DMS53 treated with DMSO at 0.1 percent for 48 hours (cell line): Measurements from ENCODE around the gene HLA-A.
A peak's percentile ranks its signal among the peaks of the same experiment; 100 is the strongest.
"Not testable (repeated sequence)": the region's sequence is repeated elsewhere in the genome, so short reads cannot be mapped to it uniquely, and the experiment has no call there.

Experiments used
- DNase-seq: peaks from one replicate; lab custom pipeline; 2025; ENCODE audit not compliant: unreplicated experiment; lab: John Stamatoyannopoulos, UW

HLA-A gene

DNA sequence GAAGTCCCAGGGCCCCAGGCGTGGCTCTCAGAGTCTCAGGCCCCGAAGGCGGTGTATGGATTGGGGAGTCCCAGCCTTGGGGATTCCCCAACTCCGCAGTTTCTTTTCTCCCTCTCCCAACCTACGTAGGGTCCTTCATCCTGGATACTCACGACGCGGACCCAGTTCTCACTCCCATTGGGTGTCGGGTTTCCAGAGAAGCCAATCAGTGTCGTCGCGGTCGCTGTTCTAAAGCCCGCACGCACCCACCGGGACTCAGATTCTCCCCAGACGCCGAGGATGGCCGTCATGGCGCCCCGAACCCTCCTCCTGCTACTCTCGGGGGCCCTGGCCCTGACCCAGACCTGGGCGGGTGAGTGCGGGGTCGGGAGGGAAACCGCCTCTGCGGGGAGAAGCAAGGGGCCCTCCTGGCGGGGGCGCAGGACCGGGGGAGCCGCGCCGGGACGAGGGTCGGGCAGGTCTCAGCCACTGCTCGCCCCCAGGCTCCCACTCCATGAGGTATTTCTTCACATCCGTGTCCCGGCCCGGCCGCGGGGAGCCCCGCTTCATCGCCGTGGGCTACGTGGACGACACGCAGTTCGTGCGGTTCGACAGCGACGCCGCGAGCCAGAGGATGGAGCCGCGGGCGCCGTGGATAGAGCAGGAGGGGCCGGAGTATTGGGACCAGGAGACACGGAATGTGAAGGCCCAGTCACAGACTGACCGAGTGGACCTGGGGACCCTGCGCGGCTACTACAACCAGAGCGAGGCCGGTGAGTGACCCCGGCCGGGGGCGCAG, at the start of gene HLA-A:
Gene HLA-A, plus strand, starts transcription at position 258 of the 778 bp plus-strand sequence. Its CDS starts 22 bp downstream, at position 280.
- peak; percentile 89 for DNase-seq

DNA sequence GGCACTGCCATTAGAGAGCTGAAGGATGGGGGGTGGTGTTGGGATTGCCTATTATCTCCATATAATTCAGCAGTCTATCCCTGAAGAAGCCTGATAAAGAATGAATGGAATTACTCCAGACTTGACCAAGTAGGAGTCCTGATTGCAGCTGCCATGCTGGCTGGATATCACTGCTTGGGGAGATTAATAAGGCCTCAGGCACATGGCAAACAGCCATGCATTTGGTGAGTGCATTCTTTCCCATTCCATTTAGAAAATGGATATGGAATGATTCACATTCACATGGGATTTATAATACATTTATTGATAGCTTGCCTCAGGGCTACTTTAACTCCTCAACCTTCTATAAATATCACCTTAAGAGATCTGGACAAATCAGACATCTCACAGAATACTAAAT, 49.6 kb upstream of the HLA-A start:
- DNase-seq: no peak

DNA sequence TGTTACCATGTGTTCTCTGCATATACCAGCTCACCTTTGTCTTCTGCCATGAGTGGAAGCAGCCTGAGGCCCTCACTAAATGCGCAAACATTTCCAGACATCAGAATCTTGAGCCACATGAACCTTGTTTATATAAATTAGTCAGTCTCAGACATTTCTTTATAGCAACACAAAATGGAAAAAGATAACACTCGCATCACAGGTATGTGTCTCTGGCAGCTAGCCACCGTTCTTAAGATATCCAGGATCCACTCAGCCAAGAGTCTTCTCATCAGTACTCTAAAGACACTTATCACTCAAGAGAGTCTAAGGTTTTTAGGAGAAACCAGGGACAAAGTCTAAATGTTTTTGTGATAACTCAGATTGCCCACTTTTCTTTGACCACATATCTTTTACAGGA, 43.1 kb upstream of the HLA-A start:
- no peak for DNase-seq

DNA sequence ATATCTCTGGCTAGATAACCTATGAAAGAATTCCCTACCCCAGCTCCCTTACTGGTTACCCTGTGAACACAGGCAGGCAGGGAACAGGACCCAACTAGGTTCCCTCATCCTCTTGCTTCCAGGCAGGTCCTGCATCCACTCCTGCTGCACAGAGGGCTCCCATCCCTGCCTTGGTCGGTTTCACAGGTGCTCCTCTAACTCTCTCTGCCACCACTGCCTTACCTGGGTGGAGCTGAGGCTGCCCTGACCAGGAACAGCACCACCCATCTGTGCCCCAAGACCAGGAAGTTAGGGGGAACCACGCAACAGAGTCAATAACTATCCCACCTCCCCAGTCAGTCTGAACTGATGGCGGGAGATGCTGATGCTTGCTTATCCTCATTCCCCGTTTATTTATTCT, 37.0 kb upstream of the HLA-A start:
- DNase-seq: no peak

DNA sequence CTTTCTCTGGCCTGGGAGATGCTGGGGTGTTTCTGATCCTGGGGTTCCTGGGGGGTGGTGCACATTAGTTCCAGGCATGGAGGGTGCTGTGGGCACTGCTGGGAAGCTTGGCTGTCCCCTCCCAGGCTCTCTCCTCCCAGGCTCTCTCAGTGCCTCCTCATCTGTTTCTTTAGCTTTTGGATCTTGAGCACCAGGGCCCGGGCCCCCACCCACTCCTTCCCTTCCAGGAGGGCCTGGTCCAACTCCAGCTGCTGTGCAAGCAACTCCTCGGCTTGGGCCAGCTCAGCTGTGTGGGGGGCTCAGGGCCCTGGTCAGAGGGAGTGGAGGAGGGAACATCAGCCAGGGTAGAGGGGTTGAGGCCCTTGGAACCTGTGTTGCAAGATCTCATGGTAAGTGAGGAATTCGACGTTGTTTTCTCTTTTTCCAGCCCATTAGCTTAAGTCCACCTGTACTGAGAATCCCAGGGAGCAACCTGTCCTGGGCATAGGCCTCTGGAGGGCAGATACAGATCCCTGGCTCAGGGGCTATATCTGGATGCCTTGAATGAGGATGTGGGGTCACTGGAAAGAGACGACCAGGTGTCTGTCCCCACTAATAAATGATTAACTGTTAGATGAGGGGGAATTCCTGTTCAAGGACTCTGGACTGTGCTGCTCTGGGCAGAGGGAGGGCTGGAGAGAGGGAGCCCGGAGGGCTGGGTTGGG, 34.5 kb upstream of the HLA-A start:
- DNase-seq: no peak

DNA sequence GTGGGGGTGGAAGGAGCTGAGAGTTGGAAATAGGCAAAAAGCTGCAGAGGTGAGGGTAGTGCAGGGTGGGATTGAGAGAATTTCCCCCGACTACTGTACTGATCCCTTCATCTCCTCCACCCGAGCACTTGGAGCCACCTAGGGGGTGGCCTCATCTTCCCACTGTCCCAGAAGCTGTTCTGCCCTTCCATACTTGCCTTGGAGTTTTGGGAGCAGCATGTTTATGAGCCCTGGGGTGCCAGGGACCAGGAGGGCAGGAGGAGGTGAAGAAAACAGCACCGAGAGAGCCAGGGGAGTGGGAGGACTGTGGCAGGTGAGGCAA, 34.0 kb upstream of the HLA-A start:
- DNase-seq: no peak

DNA sequence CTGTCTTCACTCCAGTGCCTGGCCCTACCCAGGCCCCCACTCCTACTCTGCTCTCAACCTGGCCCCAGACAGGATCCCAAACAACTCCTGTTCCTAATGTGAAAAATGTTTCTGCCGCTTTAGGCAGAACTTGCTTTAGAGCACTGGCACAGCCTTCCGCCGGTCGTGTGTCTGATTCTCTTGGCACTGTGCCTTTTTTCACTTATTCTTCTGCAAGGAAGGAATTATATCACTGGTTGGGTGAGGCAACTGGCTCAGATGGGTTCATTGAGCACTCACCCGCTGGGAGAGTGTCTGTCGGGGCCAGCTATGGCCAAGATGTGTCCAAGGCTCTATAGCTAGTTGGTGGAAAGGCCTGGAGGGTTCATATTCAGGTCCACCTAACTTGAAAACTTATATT, 33.6 kb upstream of the HLA-A start:
- DNase-seq: no peak

DNA sequence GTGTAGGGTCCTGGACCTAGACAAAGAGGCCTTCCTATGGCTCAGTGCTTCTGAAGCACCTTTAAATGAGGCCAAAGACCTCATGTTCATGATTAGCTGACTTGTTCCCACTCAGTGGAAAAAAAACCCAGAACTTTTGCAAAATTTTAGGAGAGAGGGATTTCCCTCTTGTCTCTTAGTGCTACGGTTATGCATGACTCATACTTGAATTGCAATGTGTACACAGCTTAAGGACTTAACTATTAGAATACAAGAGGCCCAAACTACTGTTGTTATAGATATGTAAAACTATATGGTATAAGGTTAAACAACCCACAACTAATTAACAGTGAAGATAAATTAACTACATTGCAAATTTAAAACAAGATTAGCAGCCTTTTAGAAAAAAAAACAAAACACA, 32.3 kb upstream of the HLA-A start:
- DNase-seq: peak; percentile 3

DNA sequence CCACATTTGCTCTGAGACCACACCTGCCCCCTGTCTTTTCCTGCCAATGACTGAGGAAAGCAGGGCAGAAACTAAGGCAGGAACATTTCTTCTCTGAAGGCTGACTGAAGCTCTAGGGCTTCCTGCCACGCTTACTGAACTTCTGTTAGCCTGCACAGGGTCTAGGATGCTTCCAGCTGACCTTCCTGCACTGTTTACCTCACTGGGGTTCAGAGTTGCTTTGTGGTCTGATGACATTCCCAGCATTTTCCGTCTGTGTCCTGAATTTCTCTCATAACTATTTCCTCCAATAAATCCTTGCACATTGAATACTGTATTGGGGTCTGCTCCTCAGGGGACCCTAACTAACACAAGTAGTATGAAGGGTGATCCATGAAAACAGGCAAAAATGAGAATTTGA, 29.5 kb upstream of the HLA-A start:
- no peak for DNase-seq

DNA sequence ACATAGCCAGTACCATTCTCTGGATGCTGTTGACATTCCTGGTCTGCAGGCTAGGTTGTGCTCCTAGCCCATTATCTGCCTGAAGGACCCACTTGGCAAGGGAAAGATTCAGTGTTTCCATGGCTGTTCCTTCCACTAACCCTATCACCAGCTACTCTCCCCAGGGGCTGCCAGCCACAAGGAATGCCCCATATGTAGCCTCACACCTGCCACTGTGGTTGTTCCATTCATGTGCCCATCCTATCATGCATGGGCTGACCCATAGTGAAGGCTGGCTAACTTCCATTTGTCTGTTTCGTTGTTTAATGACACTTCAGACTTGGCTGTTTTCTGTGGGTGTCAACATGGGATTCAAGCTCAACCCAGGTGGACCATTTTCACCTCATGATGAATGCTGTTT, 25.6 kb upstream of the HLA-A start:
- DNase-seq: no peak

DNA sequence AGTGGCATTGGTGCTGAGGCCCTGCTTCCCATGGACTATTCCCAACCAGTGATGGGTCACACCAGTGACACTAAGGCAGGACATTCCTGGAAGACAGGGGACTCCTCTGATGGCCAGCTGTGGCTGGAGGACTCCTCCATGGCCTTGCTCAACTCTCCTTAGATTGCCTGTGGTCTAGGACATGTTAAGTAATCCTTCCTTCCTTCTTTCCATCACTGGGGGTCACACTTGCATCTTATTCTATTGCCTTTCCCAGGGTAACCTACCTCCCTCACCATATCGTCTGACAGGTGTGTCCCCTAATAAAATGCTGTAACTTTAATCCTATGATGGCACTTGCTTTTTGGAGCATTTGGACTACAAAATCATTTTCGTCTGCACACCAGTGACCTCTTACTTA, 24.5 kb upstream of the HLA-A start:
- no peak for DNase-seq

DNA sequence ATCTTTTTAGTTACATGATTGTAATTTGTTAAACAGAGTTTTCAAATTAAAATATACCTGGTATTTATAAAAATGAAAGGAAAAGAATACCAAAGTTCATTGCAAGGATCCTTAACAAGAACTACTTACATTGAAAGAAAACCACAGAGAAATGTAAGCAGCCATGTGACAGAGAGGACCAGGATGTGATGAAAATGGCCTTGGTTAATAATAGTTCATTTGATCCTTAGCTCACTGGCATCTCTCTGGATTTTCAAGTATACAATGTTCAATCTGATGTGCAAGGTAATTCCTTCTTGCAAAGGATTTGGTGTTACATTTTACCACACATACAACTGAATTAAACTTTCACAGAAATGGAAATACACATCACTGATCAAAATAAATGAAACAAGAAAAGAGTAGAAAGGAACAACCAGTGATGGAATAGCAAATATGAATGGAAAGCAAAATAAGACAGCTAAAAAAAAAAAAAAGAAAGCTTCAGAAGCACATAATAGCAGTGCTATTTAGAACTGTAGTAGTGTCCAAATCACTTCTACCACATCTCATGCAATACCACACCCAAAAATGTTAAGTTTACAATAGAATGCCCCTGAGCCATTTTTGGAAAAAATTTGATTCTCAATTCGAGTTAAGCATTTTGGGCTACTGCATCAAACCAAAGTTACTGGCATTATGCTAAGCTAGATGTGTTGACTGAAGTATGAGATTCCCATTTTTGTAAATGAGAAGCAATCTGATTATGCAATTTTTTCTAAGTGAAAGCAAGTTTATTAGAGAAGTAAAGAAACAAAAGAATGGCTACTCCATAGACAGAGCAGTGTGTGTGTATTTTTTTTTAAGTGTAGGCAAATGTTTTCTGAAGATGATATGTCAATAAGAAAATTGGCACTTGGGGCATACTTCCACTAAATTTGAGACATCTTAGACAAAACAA, 22.6 kb upstream of the HLA-A start:
- no peak for DNase-seq

DNA sequence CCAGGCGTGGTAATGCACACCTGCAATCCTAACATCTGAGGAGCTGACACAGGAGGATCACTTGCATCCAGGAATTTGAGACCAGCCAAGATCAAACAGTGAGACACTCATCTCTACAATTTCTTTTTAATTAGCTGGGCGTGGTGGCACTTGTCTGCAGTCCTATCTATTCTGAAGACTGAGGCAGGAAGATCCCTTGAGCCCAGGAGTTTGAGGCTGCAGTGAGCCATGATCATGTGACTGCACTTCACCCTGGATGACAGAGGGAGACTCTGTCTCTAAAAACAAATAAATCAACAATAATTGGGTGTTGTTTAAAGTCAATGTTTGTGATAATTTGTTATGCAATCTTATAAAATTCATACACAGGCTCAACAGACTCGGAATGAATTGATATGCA, 18.0 kb upstream of the HLA-A start:
- no peak for DNase-seq

DNA sequence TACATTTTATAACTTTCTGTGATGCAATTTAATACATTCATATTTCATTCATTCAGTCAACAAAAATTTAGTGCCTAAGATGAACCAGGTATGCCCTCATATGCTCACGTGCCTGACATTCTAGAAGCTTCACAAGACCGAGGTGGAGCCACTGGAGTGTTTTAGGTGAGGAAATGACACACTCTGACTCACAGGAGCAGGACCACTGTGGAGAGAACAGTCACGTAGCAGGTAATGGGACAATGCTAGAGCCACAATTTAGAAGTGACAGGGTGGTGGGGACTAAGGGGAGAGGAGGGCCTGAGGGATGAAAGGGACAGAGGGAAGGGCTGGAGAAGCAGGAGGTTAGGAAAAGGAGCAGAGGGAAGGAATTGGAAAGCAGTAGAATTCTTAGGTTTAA, 17.6 kb upstream of the HLA-A start:
- no peak for DNase-seq

DNA sequence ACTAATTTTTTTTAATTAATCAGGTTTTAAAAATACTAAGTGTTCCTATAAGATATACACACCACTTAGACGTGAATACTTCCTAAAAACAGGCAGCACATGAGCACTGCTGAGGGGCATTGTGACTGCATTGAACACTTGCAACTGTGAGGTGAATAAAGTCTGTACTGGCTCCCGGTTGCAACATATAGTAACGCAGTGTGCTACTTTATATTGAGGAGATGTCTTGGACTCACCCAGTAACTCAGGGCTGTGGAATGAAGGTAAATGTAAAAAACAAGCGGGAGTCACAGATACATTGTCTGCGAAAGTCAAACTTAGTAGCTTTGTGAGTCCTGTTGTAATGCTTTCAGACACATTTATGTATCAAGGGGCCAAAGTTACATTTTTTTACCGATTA, 17.0 kb upstream of the HLA-A start:
- DNase-seq: no peak

DNA sequence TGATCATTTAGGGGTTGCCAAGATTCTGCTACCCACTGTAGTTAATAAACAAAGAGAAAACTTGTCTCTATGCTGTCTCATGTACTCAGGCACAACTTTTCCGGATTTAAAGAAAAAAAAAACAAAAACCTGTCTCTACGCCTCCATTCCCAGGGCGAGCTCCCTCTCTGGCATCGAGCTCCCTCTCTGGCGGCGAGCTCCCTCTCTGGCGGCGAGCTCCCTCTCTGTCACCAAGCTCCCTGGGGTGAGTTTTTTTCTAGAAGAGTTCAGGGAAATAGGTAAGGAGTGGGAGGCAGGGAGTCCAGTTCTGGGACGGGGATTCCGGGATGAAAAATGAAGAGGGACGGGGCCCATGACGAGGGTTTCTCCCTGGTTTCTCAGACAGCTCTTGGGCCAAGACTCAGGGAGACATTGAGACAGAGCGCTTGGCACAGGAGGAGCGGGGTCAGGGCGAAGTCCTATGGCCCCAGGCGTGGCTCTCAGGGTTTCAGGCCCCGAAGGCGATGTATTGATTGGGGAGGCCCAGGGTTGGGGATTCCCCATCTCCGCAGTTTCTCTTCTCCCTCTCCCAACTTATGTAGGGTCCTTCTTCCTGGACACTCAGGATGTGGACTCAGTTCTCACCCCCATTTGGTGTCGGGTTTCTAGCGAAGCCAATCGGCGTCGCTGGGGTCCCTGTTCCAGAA, 16.5 kb upstream of the HLA-A start:
- peak; percentile 14 for DNase-seq

DNA sequence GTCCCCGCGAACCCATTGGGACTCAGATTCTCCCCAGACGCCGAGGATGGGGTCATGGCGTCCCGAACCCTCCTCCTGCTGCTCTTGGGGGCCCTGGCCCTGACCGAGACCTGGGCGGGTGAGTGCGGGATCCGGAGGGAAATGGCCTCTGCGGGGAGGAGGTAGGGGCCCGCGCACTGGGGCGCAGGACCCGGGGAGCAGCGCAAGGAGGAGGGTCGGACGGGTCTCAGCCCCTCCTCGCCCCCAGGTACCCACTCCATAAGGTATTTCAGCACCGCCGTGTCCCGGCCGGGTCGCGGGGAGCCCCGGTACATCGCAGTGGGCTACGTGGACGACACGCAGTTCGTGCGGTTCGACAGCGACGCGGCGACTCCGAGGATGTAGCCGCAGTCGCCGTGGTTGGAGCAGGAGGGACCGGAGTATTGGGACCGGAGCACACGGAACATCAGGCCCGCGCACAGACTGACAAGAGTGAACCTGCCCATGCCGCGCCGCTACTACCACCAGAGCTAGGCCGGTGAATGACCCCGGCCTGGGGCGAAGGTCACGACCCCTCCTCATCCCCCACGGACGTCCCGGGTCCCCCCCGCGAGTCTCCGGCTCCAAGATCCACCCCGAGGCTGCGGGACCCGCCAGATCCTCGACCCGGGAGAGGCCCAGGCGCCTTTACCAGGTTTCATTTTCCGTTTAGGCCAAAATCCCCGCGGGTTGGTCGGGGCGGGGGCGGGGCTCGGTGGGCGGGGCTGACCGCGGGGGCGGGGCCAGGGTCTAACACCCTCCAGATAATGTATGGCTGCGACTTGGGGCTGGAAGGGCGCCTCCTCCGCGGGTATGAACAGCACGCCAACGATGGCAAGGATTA, 15.7 kb upstream of the HLA-A start:
- peak; percentile 58 for DNase-seq

DNA sequence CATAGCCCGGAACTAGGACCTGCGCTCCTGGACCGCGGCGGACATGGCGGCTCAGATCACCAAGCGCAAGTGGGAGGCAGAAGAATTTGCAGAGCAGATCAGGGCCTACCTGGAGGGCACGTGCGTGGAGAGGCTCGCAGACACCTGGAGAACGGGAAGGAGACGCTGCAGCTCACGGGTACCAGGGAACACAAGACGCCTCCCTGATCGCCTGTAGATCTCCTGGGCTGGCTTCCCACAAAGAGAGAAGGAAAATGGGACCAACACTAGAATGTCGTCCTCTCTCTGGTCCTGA, 15.1 kb upstream of the HLA-A start:
- DNase-seq: no peak

DNA sequence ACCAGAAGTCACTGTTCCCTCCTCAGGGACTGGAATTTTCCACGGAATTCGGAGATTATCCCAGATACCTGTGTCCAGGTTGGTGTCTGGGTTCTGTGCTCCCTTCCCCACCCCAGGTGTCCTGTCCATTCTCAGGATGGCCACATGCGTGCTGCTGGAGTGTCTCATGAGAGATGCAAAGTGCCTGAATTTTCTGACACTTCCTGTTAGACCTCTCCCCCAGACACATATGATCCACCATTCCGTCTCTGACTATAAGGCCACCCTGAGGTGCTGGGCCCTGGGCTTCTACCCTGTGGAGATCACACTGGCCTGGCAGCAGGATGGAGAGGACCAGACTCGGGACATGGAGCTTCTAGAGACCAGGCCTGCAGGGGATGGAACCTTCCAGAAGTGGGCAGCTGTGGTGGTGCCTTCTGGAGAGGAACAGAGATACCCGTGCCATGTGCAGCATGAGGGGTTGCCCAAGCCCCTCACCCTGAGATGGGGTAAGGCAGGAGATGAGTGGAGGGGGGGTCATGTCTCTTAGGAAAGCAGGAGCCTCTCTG, 14.4 kb upstream of the HLA-A start:
- DNase-seq: no peak

DNA sequence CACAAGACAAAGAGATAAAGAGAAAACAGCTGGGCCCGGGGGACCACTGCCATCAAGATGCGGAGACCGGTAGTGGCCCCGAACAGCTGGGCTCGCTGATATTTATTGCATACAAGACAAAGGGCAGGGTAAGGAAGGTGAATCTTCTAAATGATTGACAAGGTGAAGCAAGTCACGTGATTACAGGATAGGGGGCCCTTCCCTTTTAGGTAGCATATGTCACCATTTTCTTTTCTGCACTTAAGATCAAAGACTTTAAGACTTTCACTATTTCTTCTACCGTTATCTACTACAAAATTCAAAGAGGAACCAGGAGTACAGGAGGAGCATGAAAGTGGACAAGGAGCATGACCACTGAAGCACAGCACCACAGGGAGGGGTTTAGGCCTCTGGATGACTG, 12.3 kb upstream of the HLA-A start:
- DNase-seq: not testable (repeated sequence)
